Measurements from ENCODE around the gene VAMP7. TPM values are rescaled to one million over a fixed set of nuclear protein-coding genes. Genes with fewer than 3 reads are reported as not detected.

Gene VAMP7
- total and polyA plus RNA-seq, 2 of the 8 experiments (the other 6 are each of a cell fraction or from before 2014, with no cell fraction given), result 14.2 to 22.1 TPM

DNA sequence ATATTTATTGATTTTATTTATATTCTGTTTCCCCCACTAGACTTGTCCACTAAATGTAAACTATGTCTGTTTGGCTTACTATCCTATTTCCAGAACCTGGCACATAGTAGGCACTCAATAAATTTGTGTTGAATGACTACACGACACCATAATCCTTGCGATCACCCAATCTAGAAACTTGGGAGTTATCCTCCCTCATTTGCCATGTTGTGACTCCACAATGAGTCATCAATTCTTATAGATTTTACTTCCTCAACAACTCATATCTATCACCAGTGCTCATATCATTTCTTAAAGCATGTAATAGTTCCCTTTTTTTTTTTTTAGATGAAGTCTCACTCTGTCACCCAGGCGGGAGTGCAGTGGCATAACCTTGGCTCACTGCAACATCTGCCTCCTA lies 39.9 kb upstream of the VAMP7 start:
- Histone ChIP-seq H4K8ac (ENCODE audit: extremely low read depth, insufficient read depth, low read length) (no peak overlapping the region), H3K79me2 (ENCODE audit: control insufficient read depth in 1 of 2, insufficient read depth in 2 of 2, low read length in 2 of 2) (no peaks in the 10 kb centered on the region), H2BK20ac (ENCODE audit: low read length) (no peak overlapping the region), H2BK5ac (ENCODE audit: low read depth, low read length) (no peak overlapping the region), H4K20me1 (replicated peaks in 1 of 2; ENCODE audit: control insufficient read depth in 1 of 2, insufficient read depth in 2 of 2, low read length in 2 of 2) (no peaks in the 10 kb centered on the region), H3K4me2 (ENCODE audit: insufficient read depth in 1 of 2, low read depth in 2 of 2, low read length in 2 of 2) (no peak overlapping the region), H3K4ac (replicated peaks; ENCODE audit: insufficient read length, low read depth, low read length) (no peak overlapping the region), H4K91ac (replicated peaks; ENCODE audit: insufficient read length, low read length) (no peak overlapping the region), H3K56ac (replicated peaks; ENCODE audit: insufficient read length, low read depth, low read length) (no peak overlapping the region), H3K4me3 (ENCODE audit: extremely low read depth in 1 of 4, insufficient read depth in 2 of 4, low read depth in 3 of 4, low read length in 4 of 4) (no peak overlapping the region), H3K79me1 (ENCODE audit: low read depth, low read length) (no peaks in the 10 kb centered on the region), H2AK5ac (ENCODE audit: low read depth, low read length) (no peak overlapping the region), H3K9me3 (ENCODE audit: insufficient read depth in 2 of 2, low read depth in 1 of 2, low read length in 1 of 2) (peaks cover 8 to 29% of the 10 kb centered on the region in 2 experiments; a peak in 2 of 4 replicates), H3K36me3 (ENCODE audit: control insufficient read depth in 2 of 4, insufficient read depth in 4 of 4, low read length in 3 of 4) (no peaks in the 10 kb centered on the region), H3K14ac (ENCODE audit: insufficient read length) (no peak overlapping the region), H3K27ac (ENCODE audit: low read depth, low read length) (no peak overlapping the region), H2AFZ (ENCODE audit: low read length) (no peak overlapping the region), H3K23me2 (ENCODE audit: low read depth, low read length) (no peaks in the 10 kb centered on the region), H3K27me3 (replicated peaks in 1 of 4; ENCODE audit: control insufficient read depth in 3 of 4, extremely low read depth in 1 of 4, insufficient read depth in 3 of 4, low read length in 3 of 4) (no peaks in the 10 kb centered on the region), H2BK15ac (ENCODE audit: low read length) (no peak overlapping the region), H3K18ac (ENCODE audit: extremely low read depth, low read length) (no peak overlapping the region), H3K23ac (ENCODE audit: insufficient read length) (no peak overlapping the region), H4K5ac (ENCODE audit: insufficient read length, low read depth, low read length) (no peak overlapping the region), H3K9ac (replicated peaks in 1 of 4; ENCODE audit: extremely low read depth in 1 of 4, low read depth in 3 of 4, low read length in 3 of 4) (no peak overlapping the region), H2BK120ac (replicated peaks; ENCODE audit: low read depth, low read length) (no peak overlapping the region), H3K4me1 (replicated peaks in 1 of 4; ENCODE audit: control insufficient read depth in 3 of 4, insufficient read depth in 4 of 4, low read length in 3 of 4) (no peaks in the 10 kb centered on the region), H2BK12ac (ENCODE audit: low read depth, low read length) (no peak overlapping the region)
- CTCF ChIA-PET (ENCODE audit: partially characterized antibody), result no interaction called here
- WGBS, 2 experiments (ENCODE audit: extremely low coverage in 1 of 2, insufficient coverage in 1 of 2, insufficient read length in 1 of 2, insufficient replicate concordance in 2 of 2, low coverage in 1 of 2, low lambda C conversion rate in 2 of 2, missing lambda C conversion rate in 1 of 2), result 84% methylated on average over 3 of the region's 3 CpGs; no CpG with 5 or more reads in 1 of the 2 experiments
- POLR2A ChIA-PET (ENCODE audit: partially characterized antibody), result no interaction called here
- DNase-seq (ENCODE audit: low read depth in 1 of 2, low spot score in 2 of 2) (no peak), FAIRE-seq (no peak)
- no peak for TF ChIP-seq ASH2L (IDR thresholded peaks at IDR 0.05; ENCODE audit: low read length)
- TF ChIP-seq EP300 (IDR thresholded peaks at IDR 0.05; ENCODE audit: borderline replicate concordance in 1 of 2, low read depth in 2 of 2, low read length in 2 of 2), result no peak
- no peak for TF ChIP-seq RNF2 (IDR thresholded peaks at IDR 0.05; ENCODE audit: borderline replicate concordance, low read depth, low read length, missing control alignments, poor library complexity, severe bottlenecking)
- no peak for TF ChIP-seq YY1 (IDR thresholded peaks at IDR 0.05; ENCODE audit: low read depth, low read length)
- no peak for TF ChIP-seq CBX8 (IDR thresholded peaks at IDR 0.05; ENCODE audit: borderline replicate concordance, low read depth, low read length)
- no peak for TF ChIP-seq RXRA (IDR thresholded peaks at IDR 0.05; ENCODE audit: insufficient read depth, low read depth, low read length)
- no peak for TF ChIP-seq PHF8 (conservative IDR thresholded peaks at IDR 0.05; ENCODE audit: low read depth, low read length)
- no peak for TF ChIP-seq RAD21 (IDR thresholded peaks at IDR 0.05 in 1 of 2, conservative IDR thresholded peaks at IDR 0.05 in 1 of 2; ENCODE audit: low read depth in 2 of 2, low read length in 2 of 2)
- no peak for TF ChIP-seq KDM4A (IDR thresholded peaks at IDR 0.05; ENCODE audit: low read depth, low read length, severe bottlenecking)
- no peak for TF ChIP-seq CEBPB (IDR thresholded peaks at IDR 0.05; ENCODE audit: low read depth, low read length)
- TF ChIP-seq CTCF (IDR thresholded peaks at IDR 0.05; ENCODE audit: control extremely low read depth in 1 of 3, insufficient read depth in 1 of 3, low read depth in 1 of 3, low read length in 3 of 3), result no peak
